NCI-H82 (cell line): Measurements from ENCODE around the gene PLEKHM3.

ENCODE experiments used
- DNase-seq: peaks from one replicate; lab custom pipeline; 2025; lab: John Stamatoyannopoulos, UW

Gene PLEKHM3

GRCh38 chr2:207891086-207891844 is 134.1 kb downstream of the PLEKHM3 start:
- DNase-seq = no peak

- DNase-seq = no peak
Measured at GRCh38 chr2:207887500-207887899, 137.8 kb downstream of the PLEKHM3 start.

GRCh38 chr2:207885010-207885409 is 140.3 kb downstream of the PLEKHM3 start:
- no peak for DNase-seq

GRCh38 chr2:207884127-207884526 is 141.2 kb downstream of the PLEKHM3 start:
- DNase-seq = no peak

- no peak for DNase-seq
Measured at GRCh38 chr2:207883002-207883780, 142.1 kb downstream of the PLEKHM3 start.

GRCh38 chr2:207881902-207882301 is 143.4 kb downstream of the PLEKHM3 start:
- no peak for DNase-seq

GRCh38 chr2:207879536-207879935 is 145.8 kb downstream of the PLEKHM3 start:
- DNase-seq = no peak

- DNase-seq = no peak
Measured at GRCh38 chr2:207876842-207877535, 148.3 kb downstream of the PLEKHM3 start.

- DNase-seq = no peak
Measured at GRCh38 chr2:207875473-207876212, 149.7 kb downstream of the PLEKHM3 start.

- DNase-seq = no peak
Measured at GRCh38 chr2:207873794-207874193, 151.5 kb downstream of the PLEKHM3 start.

- no peak for DNase-seq
Measured at GRCh38 chr2:207871911-207872310, 153.4 kb downstream of the PLEKHM3 start.

- no peak for DNase-seq
Measured at GRCh38 chr2:207871506-207871905, 153.8 kb downstream of the PLEKHM3 start.

GRCh38 chr2:207870814-207871213 is 154.5 kb downstream of the PLEKHM3 start:
- no peak for DNase-seq

GRCh38 chr2:207869784-207870778 is 155.2 kb downstream of the PLEKHM3 start:
- no peak for DNase-seq

GRCh38 chr2:207868855-207869596 is 156.3 kb downstream of the PLEKHM3 start:
- DNase-seq = no peak

- no peak for DNase-seq
Measured at GRCh38 chr2:207867905-207868304, 157.4 kb downstream of the PLEKHM3 start.

- no peak for DNase-seq
Measured at GRCh38 chr2:207867056-207867455, 158.3 kb downstream of the PLEKHM3 start.

GRCh38 chr2:207865210-207865609 is 160.1 kb downstream of the PLEKHM3 start:
- no peak for DNase-seq

GRCh38 chr2:207863345-207863744 is 162.0 kb downstream of the PLEKHM3 start:
- DNase-seq = no peak

GRCh38 chr2:207861789-207862188 is 163.5 kb downstream of the PLEKHM3 start:
- no peak for DNase-seq
